Neural cell (in vitro differentiated cells): Measurements from ENCODE around the gene LIM2. TPM values are rescaled to one million over a fixed set of nuclear protein-coding genes. Genes with fewer than 3 reads are reported as not detected.

ENCODE experiments used
- H2AFZ ChIP-seq: fragments of 200-600, 300-800 bp; sonication (generic), shearing (Covaris generic); 2 replicates; pipeline ENCODE4 v1.6.0; 2014; ENCODE audit warnings: low read depth, mild to moderate bottlenecking, antibody characterized with exemption, low read length, moderate library complexity
- H3F3A ChIP-seq: fragments of 200-600 bp; shearing (Covaris generic); 2 replicates; pipeline ENCODE4 v1.6.1; 2016; ENCODE audit warnings: mild to moderate bottlenecking, moderate library complexity, mixed read lengths, antibody characterized with exemption, low read length; ENCODE audit not compliant: insufficient read depth, poor library complexity, severe bottlenecking
- H3K27ac ChIP-seq: fragments of 200-600, 300-800 bp; sonication (generic), shearing (Covaris generic); 2 replicates; pipeline ENCODE4 v1.5.1; 2014; ENCODE audit warnings: mild to moderate bottlenecking, low read length, moderate library complexity
- H3K27me3 ChIP-seq: fragments of 300-800, 200-600 bp; sonication (generic), shearing (Covaris generic); 2 replicates; pipeline ENCODE4 v1.6.0; 2014; ENCODE audit warnings: mild to moderate bottlenecking, low read depth, low read length, moderate library complexity; ENCODE audit not compliant: insufficient read depth
- H3K36me3 ChIP-seq: fragments of 300-800, 200-600 bp; sonication (generic), shearing (Covaris generic); 2 replicates; pipeline ENCODE4 v1.5.1; 2014; ENCODE audit warnings: mild to moderate bottlenecking, antibody characterized with exemption, low read length, moderate library complexity; ENCODE audit not compliant: insufficient read depth
- H3K4me2 ChIP-seq: fragments of 300-800, 200-600 bp; sonication (generic), shearing (Covaris generic); 2 replicates; pipeline ENCODE4 v1.6.0; 2014; ENCODE audit warnings: mild to moderate bottlenecking, low read length
- H3K4me3 ChIP-seq: fragments of 300-800, 200-600 bp; sonication (generic), shearing (Covaris generic); 2 replicates; pipeline ENCODE4 v1.5.1; 2014; ENCODE audit warnings: mild to moderate bottlenecking, low read length, moderate library complexity
- H3K79me2 ChIP-seq: fragments of 200-600 bp; shearing (Covaris generic); replicated peaks from 2 replicates; pipeline ENCODE4 v1.6.0; 2014; ENCODE audit warnings: mild to moderate bottlenecking, low read length, moderate library complexity; ENCODE audit not compliant: insufficient read depth
- H3K9ac ChIP-seq: fragments of 300-800, 200-600 bp; sonication (generic), shearing (Covaris generic); 2 replicates; pipeline ENCODE4 v1.6.1; 2016; ENCODE audit warnings: mild to moderate bottlenecking, low read length, mixed read lengths
- H3K9me2 ChIP-seq: fragments of 200-600 bp; shearing (Covaris generic); 2 replicates; pipeline ENCODE4 v1.6.1; 2016; ENCODE audit warnings: mild to moderate bottlenecking, low read length, mixed read lengths; ENCODE audit not compliant: insufficient read depth
- H3K9me3 ChIP-seq: fragments of 200-600, 300-800 bp; sonication (generic), shearing (Covaris generic); 2 replicates; pipeline ENCODE4 v1.6.1; 2016; ENCODE audit warnings: mild to moderate bottlenecking, mixed run types, low read length, moderate library complexity, mixed read lengths
- H4K20me1 ChIP-seq: fragments of 200-600 bp; shearing (Covaris generic); 2 replicates; pipeline ENCODE4 v1.6.1; 2016; ENCODE audit warnings: mild to moderate bottlenecking, mixed run types; ENCODE audit not compliant: insufficient read depth
- POLR2AphosphoS5 ChIP-seq: IDR thresholded peaks from 2 replicates; pipeline ENCODE4 v1.6.1; 2012
- RAD21 ChIP-seq: fragments of 450-650 bp; conservative IDR thresholded peaks from 2 replicates; pipeline ENCODE4 v1.6.1; 2014; ENCODE audit warnings: antibody characterized with exemption, mild to moderate bottlenecking, moderate library complexity
- SMC3 ChIP-seq: fragments of 450-650 bp; conservative IDR thresholded peaks from 2 replicates; pipeline ENCODE4 v1.6.1; 2014; ENCODE audit warnings: antibody characterized with exemption, mild to moderate bottlenecking, moderate library complexity; ENCODE audit not compliant: poor library complexity
- TAF1 ChIP-seq: IDR thresholded peaks from 2 replicates; pipeline ENCODE4 v1.6.1; 2012; ENCODE audit warnings: low read depth
- polyA plus RNA-seq: library from polyadenylated mRNA; depleted of rRNA; stranded (reverse); fragments of >200 nt; gene quantifications from 2 replicates; pipeline ENCODE4 v1.2.3, GENCODE V29; 2014
- TF ChIP-seq, protein P1 (sequence below): fragments of 450-650 bp; IDR thresholded peaks from 2 replicates; pipeline ENCODE4 v1.5.1; 2014; ENCODE audit warnings: antibody characterized with exemption, mild to moderate bottlenecking, moderate library complexity; ENCODE audit not compliant: poor library complexity, severe bottlenecking
- TF ChIP-seq, protein P2 (sequence below): IDR thresholded peaks from 2 replicates; pipeline ENCODE4 v1.6.1; 2012; ENCODE audit warnings: borderline replicate concordance

The LIM2 gene
- polyA plus RNA-seq, 1 donor from 2014 or later, result not detected

GRCh38 chr19:51410950-51411748 lies 23.4 kb upstream of the LIM2 start:
- Histone ChIP-seq H3K79me2 (no peaks in the 10 kb centered on the region), H3K4me3 (no peak overlapping the region), H3K9me2 (no peaks in the 10 kb centered on the region), H3K27ac (no peak overlapping the region), H3K36me3 (no peaks in the 10 kb centered on the region), H4K20me1 (no peaks in the 10 kb centered on the region), H3K4me2 (no peak overlapping the region), H3F3A (no peaks in the 10 kb centered on the region), H3K9me3 (no peaks in the 10 kb centered on the region), H3K27me3 (no peaks in the 10 kb centered on the region), H3K9ac (no peak overlapping the region), H2AFZ (no peak overlapping the region)
- TF ChIP-seq, protein P1, sequence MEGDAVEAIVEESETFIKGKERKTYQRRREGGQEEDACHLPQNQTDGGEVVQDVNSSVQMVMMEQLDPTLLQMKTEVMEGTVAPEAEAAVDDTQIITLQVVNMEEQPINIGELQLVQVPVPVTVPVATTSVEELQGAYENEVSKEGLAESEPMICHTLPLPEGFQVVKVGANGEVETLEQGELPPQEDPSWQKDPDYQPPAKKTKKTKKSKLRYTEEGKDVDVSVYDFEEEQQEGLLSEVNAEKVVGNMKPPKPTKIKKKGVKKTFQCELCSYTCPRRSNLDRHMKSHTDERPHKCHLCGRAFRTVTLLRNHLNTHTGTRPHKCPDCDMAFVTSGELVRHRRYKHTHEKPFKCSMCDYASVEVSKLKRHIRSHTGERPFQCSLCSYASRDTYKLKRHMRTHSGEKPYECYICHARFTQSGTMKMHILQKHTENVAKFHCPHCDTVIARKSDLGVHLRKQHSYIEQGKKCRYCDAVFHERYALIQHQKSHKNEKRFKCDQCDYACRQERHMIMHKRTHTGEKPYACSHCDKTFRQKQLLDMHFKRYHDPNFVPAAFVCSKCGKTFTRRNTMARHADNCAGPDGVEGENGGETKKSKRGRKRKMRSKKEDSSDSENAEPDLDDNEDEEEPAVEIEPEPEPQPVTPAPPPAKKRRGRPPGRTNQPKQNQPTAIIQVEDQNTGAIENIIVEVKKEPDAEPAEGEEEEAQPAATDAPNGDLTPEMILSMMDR, result no peak
- TF ChIP-seq TAF1 (no peak), POLR2AphosphoS5 (no peak), SMC3 (no peak)

GRCh38 chr19:51407511-51408131 lies 19.8 kb upstream of the LIM2 start:
- no peaks in the 10 kb centered on the region for H3K27me3 ChIP-seq
- H3K79me2 ChIP-seq, result no peaks in the 10 kb centered on the region
- no peaks in the 10 kb centered on the region for H3F3A ChIP-seq
- no peak overlapping the region for H3K4me2 ChIP-seq
- TF ChIP-seq, protein P2, sequence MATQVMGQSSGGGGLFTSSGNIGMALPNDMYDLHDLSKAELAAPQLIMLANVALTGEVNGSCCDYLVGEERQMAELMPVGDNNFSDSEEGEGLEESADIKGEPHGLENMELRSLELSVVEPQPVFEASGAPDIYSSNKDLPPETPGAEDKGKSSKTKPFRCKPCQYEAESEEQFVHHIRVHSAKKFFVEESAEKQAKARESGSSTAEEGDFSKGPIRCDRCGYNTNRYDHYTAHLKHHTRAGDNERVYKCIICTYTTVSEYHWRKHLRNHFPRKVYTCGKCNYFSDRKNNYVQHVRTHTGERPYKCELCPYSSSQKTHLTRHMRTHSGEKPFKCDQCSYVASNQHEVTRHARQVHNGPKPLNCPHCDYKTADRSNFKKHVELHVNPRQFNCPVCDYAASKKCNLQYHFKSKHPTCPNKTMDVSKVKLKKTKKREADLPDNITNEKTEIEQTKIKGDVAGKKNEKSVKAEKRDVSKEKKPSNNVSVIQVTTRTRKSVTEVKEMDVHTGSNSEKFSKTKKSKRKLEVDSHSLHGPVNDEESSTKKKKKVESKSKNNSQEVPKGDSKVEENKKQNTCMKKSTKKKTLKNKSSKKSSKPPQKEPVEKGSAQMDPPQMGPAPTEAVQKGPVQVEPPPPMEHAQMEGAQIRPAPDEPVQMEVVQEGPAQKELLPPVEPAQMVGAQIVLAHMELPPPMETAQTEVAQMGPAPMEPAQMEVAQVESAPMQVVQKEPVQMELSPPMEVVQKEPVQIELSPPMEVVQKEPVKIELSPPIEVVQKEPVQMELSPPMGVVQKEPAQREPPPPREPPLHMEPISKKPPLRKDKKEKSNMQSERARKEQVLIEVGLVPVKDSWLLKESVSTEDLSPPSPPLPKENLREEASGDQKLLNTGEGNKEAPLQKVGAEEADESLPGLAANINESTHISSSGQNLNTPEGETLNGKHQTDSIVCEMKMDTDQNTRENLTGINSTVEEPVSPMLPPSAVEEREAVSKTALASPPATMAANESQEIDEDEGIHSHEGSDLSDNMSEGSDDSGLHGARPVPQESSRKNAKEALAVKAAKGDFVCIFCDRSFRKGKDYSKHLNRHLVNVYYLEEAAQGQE, result no peak
- TF ChIP-seq POLR2AphosphoS5, result no peak
- no peak for TF ChIP-seq RAD21
- TF ChIP-seq SMC3, result no peak
- TF ChIP-seq TAF1, result no peak
- TF ChIP-seq, protein P1, result no peak
- no peaks in the 10 kb centered on the region for H3K9me2 ChIP-seq
- H2AFZ ChIP-seq, result no peak overlapping the region
- H3K9me3 ChIP-seq, result no peaks in the 10 kb centered on the region
- no peaks in the 10 kb centered on the region for H4K20me1 ChIP-seq
- no peak overlapping the region for H3K27ac ChIP-seq
- no peak overlapping the region for H3K4me3 ChIP-seq
- no peaks in the 10 kb centered on the region for H3K36me3 ChIP-seq
- no peak overlapping the region for H3K9ac ChIP-seq
